Activated CD4-positive, CD25-positive, alpha-beta regulatory T cell (primary cell): Measurements from ENCODE around the gene LRMDA.

ENCODE experiments used
- DNase-seq, 4 experiments: peaks; one replicate each; lab custom pipeline; 2025; lab: John Stamatoyannopoulos, UW

The LRMDA gene

GRCh38 chr10:76209135-76209534, 777.7 kb downstream of the LRMDA start:
- no peak for DNase-seq

- DNase-seq: no peak
Observed at GRCh38 chr10:76210211-76210610, 778.8 kb downstream of the LRMDA start.

- no peak for DNase-seq
Observed at GRCh38 chr10:76211691-76212090, 780.3 kb downstream of the LRMDA start.

GRCh38 chr10:76213876-76214275, 782.5 kb downstream of the LRMDA start:
- DNase-seq: no peak

GRCh38 chr10:76218035-76218434, 786.6 kb downstream of the LRMDA start:
- DNase-seq: no peak

- no peak for DNase-seq
Observed at GRCh38 chr10:76229341-76229740, 797.9 kb downstream of the LRMDA start.

- DNase-seq: no peak
Observed at GRCh38 chr10:76230921-76231285, 799.5 kb downstream of the LRMDA start.

GRCh38 chr10:76231286-76231934, 800.0 kb downstream of the LRMDA start:
- DNase-seq: no peak

- no peak for DNase-seq
Observed at GRCh38 chr10:76234499-76235226, 803.2 kb downstream of the LRMDA start.

- DNase-seq: no peak
Observed at GRCh38 chr10:76236356-76236755, 804.9 kb downstream of the LRMDA start.

GRCh38 chr10:76242956-76243355, 811.5 kb downstream of the LRMDA start:
- DNase-seq: no peak

GRCh38 chr10:76244061-76244686, 812.8 kb downstream of the LRMDA start:
- no peak for DNase-seq

GRCh38 chr10:76245951-76246495, 814.6 kb downstream of the LRMDA start:
- no peak for DNase-seq

- no peak for DNase-seq
Observed at GRCh38 chr10:76248649-76249200, 817.3 kb downstream of the LRMDA start.

- no peak for DNase-seq
Observed at GRCh38 chr10:76251841-76252671, 820.6 kb downstream of the LRMDA start.

GRCh38 chr10:76252733-76253132, 821.3 kb downstream of the LRMDA start:
- DNase-seq: no peak

- no peak for DNase-seq
Observed at GRCh38 chr10:76255241-76255640, 823.8 kb downstream of the LRMDA start.

GRCh38 chr10:76257816-76258215, 826.4 kb downstream of the LRMDA start:
- no peak for DNase-seq

GRCh38 chr10:76265441-76266113, 834.2 kb downstream of the LRMDA start:
- DNase-seq: no peak

- no peak for DNase-seq
Observed at GRCh38 chr10:76268530-76268929, 837.1 kb downstream of the LRMDA start.

- no peak for DNase-seq
Observed at GRCh38 chr10:76268954-76269353, 837.5 kb downstream of the LRMDA start.
